SK-N-SH treated with all-trans-retinoic acid at 6 μM for 48 hours (cell line): ENCODE results near the gene LSMEM2.

Experiments
- PPARA ChIP-seq: fragments of 250-450 bp; sonication (Bioruptor Pico); IDR thresholded peaks from 2 replicates; pipeline ENCODE4 v1.5.0; 2020; ENCODE audit warnings: mild to moderate bottlenecking, borderline replicate concordance
- SNAI2 ChIP-seq: fragments of 250-450 bp; sonication (Bioruptor Pico); IDR thresholded peaks from 2 replicates; pipeline ENCODE4 v1.5.0; 2020; ENCODE audit warnings: mild to moderate bottlenecking, moderate library complexity
- TF ChIP-seq, protein P1 (sequence below): fragments of 250-450 bp; sonication (Bioruptor Pico); IDR thresholded peaks from 2 replicates; pipeline ENCODE4 v1.8.0; 2020; ENCODE audit warnings: mild to moderate bottlenecking, moderate library complexity, borderline replicate concordance

DNA sequence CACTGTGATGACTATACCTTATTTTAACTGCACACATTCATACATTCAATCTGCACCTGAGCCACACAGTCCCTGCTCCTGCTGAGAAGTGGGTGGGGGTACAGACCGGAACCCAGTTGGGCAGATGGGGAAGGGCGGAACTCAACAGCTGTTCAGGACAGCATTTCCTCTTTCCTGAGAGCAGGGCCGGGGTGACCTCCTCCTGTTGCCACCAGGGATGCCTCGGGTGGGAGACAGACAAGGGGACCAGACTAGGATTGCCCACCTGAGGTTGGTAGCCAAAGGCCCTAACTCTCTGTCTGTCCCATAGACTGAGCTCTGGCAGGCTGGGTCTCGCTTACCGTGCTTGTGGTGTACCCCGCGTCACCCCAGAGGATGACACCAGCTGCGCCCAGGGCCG, 39.7 kb downstream of the LSMEM2 start:
- TF ChIP-seq PPARA (CRISPR knock-in tag) (no peak), SNAI2 (no peak)
- TF ChIP-seq, protein P1, sequence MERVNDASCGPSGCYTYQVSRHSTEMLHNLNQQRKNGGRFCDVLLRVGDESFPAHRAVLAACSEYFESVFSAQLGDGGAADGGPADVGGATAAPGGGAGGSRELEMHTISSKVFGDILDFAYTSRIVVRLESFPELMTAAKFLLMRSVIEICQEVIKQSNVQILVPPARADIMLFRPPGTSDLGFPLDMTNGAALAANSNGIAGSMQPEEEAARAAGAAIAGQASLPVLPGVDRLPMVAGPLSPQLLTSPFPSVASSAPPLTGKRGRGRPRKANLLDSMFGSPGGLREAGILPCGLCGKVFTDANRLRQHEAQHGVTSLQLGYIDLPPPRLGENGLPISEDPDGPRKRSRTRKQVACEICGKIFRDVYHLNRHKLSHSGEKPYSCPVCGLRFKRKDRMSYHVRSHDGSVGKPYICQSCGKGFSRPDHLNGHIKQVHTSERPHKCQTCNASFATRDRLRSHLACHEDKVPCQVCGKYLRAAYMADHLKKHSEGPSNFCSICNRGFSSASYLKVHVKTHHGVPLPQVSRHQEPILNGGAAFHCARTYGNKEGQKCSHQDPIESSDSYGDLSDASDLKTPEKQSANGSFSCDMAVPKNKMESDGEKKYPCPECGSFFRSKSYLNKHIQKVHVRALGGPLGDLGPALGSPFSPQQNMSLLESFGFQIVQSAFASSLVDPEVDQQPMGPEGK (CRISPR knock-in tag), result no peak
